ENCODE measurements around the gene TXLNB. TPM values are rescaled to one million over a fixed set of nuclear protein-coding genes. Genes with fewer than 3 reads are reported as not detected.
A peak's percentile ranks its signal among the peaks of the same experiment; 100 is the strongest.

The TXLNB gene
- total RNA-seq, 1 experiment from 2014 or later: not detected

- peaks cover 8% of the 10 kb centered on the region for H3K4me1 ChIP-seq (ENCODE audit: insufficient read depth, low read length, poor library complexity, severe bottlenecking)
- peak; percentile 19 for DNase-seq (ENCODE audit: low spot score)
- no peaks in the 10 kb centered on the region for H3K36me3 ChIP-seq (ENCODE audit: insufficient read depth, low read length, poor library complexity, severe bottlenecking)
- POLR2A ChIA-PET (ENCODE audit: low non-redundant PET): no interaction called here
- CTCF ChIA-PET: no interaction called here
- H3K27me3 ChIP-seq (replicated peaks; ENCODE audit: insufficient read depth, low read depth, low read length, poor library complexity): no peaks in the 10 kb centered on the region
- no TSS peak for BruUV-seq (replicated peaks)
- intact Hi-C loops (cut with micrococcal nuclease; ENCODE audit: unreplicated experiment): no loop called here
- TF ChIP-seq CTCF (conservative IDR thresholded peaks at IDR 0.05; ENCODE audit: low read depth, low read length): no peak
- H3K4me3 ChIP-seq (ENCODE audit: low read depth, low read length, poor library complexity, severe bottlenecking): no peak overlapping the region
- no peaks in the 10 kb centered on the region for H3K9me3 ChIP-seq (ENCODE audit: low read depth, low read length, poor library complexity, severe bottlenecking)
- no peak overlapping the region for H3K27ac ChIP-seq (ENCODE audit: low read depth, low read length, poor library complexity, severe bottlenecking)
These were observed 51.4 kb downstream of the TXLNB start for GRCh38 chr6:139240161-139241010.

GRCh38 chr6:139239064-139239463 lies 52.7 kb downstream of the TXLNB start:
- no peak for DNase-seq (ENCODE audit: low spot score)
- H3K27ac ChIP-seq (ENCODE audit: low read depth, low read length, poor library complexity, severe bottlenecking): no peak overlapping the region
- TF ChIP-seq EZH2 (IDR thresholded peaks at IDR 0.05; ENCODE audit: borderline replicate concordance, low read depth, low read length, poor library complexity, severe bottlenecking) (no peak), CTCF (conservative IDR thresholded peaks at IDR 0.05; ENCODE audit: low read depth, low read length) (no peak)
- no peaks in the 10 kb centered on the region for H3K27me3 ChIP-seq (replicated peaks; ENCODE audit: insufficient read depth, low read depth, low read length, poor library complexity)
- ChIA-PET POLR2A (ENCODE audit: low non-redundant PET) (no interaction called here), CTCF (no interaction called here)
- H3K4me1 ChIP-seq (ENCODE audit: insufficient read depth, low read length, poor library complexity, severe bottlenecking): peaks cover 8% of the 10 kb centered on the region
- no TSS peak for BruUV-seq (replicated peaks)
- intact Hi-C loops (cut with micrococcal nuclease; ENCODE audit: unreplicated experiment): no loop called here
- no peaks in the 10 kb centered on the region for H3K36me3 ChIP-seq (ENCODE audit: insufficient read depth, low read length, poor library complexity, severe bottlenecking)
- no peaks in the 10 kb centered on the region for H3K9me3 ChIP-seq (ENCODE audit: low read depth, low read length, poor library complexity, severe bottlenecking)
- no peak overlapping the region for H3K4me3 ChIP-seq (ENCODE audit: low read depth, low read length, poor library complexity, severe bottlenecking)

DNA sequence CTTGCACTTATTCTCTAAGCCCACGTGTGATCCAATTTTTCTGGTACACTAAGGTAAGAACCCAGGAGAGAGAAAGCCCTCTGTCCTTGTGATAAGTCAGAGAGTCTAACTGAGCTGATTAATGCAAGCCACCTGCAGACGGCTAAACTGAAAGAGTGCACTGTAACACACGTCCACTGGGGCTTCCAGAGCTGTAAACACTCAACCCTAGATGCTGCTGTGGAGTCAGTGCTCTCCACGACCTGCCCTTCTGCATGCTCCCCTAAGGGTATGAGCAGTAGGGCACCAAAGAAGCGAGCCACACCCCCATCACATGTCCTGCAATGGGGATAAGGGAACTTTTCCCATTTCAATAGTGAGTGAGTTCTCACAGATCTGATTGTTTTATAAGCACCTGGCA lies 55.7 kb downstream of the TXLNB start:
- no peak for DNase-seq (ENCODE audit: low spot score)
- Histone ChIP-seq H3K9me3 (ENCODE audit: low read depth, low read length, poor library complexity, severe bottlenecking) (no peaks in the 10 kb centered on the region), H3K4me3 (ENCODE audit: low read depth, low read length, poor library complexity, severe bottlenecking) (no peak overlapping the region), H3K27me3 (replicated peaks; ENCODE audit: insufficient read depth, low read depth, low read length, poor library complexity) (no peaks in the 10 kb centered on the region), H3K4me1 (ENCODE audit: insufficient read depth, low read length, poor library complexity, severe bottlenecking) (peaks cover 8% of the 10 kb centered on the region), H3K36me3 (ENCODE audit: insufficient read depth, low read length, poor library complexity, severe bottlenecking) (no peaks in the 10 kb centered on the region), H3K27ac (ENCODE audit: low read depth, low read length, poor library complexity, severe bottlenecking) (no peak overlapping the region)
- ChIA-PET CTCF (no interaction called here), POLR2A (ENCODE audit: low non-redundant PET) (no interaction called here)
- intact Hi-C loops (cut with micrococcal nuclease; ENCODE audit: unreplicated experiment): no loop called here
- BruUV-seq (replicated peaks): no TSS peak
- no peak for TF ChIP-seq EZH2 (IDR thresholded peaks at IDR 0.05; ENCODE audit: borderline replicate concordance, low read depth, low read length, poor library complexity, severe bottlenecking)
- no peak for TF ChIP-seq CTCF (conservative IDR thresholded peaks at IDR 0.05; ENCODE audit: low read depth, low read length)

Measured in A673 (cell line).